CD4-positive, alpha-beta T cell treated with Interleukin-10 for 1 hour (primary cell): ENCODE results near the gene MLPH.
A peak's percentile ranks its signal among the peaks of the same experiment; 100 is the strongest.

Experiments used
- DNase-seq: peaks from one replicate; pipeline ENCODE4 v3.0.0-alpha.2; 2020

MLPH gene

DNA sequence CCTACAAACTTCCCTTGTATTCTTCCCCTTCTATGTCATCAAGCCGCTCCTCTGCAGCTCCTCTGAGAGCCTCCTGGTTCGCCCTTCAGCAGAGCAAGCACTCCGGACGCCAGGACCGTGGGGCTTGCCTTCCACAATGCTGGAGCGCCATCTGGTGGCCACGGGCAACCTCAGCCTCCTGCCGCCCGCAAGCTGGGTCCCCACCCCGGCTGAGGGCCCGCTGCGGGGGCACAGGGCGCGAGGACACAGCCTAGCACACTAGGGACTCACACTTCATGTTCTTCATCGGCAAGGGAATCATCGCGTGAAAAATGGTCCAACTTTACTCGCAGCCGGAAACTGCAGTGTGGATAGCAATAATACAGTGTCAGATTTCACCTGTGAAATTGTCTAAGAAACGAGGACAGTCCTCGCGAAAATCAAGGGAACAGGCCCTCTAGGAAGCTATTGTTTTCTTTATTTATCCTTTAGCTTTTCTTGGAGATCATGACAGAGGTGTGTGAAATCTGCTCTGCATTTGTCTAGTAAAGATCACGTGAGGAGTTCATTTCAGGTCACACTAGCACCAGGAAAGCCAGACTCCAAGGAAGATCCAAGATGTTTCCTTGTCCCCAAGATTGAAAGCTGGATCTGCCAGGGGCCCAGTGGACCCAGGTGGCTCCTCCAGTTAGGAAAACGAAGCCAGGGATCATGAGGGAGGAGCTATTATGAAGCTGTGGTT is 85.1 kb downstream of the MLPH start:
- DNase-seq: peak; percentile 80

DNA sequence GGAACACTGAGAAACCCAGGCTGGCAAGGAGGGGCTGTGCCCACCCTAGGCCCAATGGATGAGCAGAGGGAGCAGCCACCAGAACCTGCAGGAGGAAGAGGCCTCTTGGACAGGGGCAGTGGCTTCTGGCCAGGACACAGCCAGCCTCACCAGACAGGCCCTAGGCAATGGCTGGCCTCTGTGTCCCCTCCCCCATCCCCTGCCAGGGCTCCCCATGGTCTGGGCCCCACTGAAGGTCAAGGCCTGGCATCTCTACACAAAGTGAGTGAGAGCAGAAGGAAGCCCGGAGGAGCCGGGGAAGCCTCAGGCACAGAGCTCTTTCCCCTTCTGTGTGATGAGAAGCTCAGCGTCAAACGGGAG is 85.7 kb downstream of the MLPH start:
- no peak for DNase-seq

DNA sequence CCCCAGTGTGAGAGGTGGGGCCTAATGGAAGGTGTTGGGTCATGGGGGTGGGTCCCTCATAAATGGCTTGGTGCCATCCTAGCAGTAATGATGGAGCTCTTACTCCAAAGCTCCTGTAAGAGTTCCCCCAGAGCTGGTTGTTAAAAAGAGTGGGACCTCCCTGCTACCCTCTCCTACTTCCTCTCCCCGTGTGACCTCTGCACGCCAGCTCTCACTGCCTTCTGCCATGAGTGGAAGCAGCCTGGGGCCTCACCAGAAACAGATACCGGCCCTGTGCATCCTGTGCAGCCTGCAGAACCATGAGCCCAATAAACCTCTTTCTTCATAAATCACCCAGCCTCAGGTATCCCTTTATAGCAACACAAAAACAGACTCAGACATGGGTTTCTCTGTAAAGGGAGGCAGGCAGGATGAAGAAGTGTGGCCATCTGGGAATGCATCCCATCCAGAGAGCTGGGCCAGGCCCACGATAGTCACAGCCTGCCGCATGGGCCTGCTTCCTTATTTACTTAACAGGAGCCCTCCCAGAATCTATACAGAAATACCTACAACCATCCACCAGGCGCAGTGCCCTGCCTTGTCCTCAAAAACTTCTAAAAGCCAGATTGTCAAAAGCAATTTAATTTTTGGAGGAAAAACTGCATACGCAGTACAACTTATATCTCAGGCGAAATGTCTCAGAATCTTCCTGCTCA is 86.8 kb downstream of the MLPH start:
- no peak for DNase-seq

DNA sequence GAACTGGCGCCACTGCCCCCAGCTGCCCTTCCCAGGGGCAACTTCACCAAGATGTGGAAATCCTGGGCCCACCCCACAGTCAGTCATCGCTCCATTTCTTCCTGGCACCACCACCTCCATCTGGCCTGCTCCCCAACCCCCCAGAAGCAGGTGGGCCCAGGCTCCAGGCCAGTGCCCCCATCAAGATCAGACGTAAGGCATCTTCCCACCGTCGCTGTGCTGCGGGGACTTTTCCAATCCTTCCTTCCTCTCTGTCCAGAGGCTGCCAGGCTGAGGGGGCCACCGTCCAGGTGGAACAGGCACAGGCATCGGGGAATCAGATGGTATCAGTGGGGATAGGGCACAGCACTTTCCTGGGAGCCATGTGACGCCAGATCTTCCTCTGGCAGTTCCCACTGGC is 87.4 kb downstream of the MLPH start:
- DNase-seq: no peak

DNA sequence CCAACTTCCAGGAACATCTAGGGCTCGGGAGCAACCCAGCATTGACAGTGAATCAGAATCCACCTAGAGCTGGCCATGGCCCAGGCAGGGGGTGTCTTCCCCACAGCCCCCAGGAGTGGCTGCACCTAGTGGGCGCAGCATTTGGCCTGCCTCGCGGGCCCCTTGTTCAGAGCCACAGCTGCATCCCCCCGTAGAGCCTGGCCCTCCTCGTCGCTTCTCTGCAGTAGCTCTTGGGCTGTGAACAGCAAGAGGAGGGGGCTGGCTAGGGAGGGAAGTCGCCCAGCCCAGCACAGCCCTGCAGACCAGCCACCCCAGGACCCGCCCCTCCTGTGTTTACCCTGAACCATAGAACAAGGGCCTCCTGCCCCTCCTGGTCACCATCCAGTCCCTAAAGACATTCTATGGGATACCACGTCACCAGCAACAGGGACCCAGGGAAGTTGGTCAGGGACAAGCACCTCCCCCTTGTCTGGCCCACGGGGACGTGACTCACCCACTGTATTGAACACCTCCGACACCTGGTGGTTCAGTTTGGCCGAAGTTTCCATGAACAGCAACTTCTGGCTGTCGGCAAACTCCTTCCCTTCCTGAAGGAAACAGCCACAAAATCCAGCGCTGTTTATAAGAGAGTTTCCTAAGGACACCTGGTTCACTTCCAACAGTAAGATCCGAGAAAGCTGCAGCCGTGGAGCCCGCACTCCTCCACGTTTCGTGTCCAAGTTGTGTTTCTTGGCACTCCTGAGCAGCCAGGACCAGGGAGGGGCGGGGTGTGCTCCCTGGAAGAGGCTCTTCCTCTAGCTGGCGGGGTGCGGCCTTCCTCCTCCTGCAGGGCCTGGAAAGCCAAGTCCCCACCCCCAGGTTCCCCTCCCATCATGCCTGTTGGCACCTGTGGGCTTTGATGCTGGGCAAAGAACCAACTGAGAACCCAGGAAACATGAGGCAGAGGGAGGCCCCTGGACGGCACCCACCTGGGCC is 88.1 kb downstream of the MLPH start:
- DNase-seq: no peak

DNA sequence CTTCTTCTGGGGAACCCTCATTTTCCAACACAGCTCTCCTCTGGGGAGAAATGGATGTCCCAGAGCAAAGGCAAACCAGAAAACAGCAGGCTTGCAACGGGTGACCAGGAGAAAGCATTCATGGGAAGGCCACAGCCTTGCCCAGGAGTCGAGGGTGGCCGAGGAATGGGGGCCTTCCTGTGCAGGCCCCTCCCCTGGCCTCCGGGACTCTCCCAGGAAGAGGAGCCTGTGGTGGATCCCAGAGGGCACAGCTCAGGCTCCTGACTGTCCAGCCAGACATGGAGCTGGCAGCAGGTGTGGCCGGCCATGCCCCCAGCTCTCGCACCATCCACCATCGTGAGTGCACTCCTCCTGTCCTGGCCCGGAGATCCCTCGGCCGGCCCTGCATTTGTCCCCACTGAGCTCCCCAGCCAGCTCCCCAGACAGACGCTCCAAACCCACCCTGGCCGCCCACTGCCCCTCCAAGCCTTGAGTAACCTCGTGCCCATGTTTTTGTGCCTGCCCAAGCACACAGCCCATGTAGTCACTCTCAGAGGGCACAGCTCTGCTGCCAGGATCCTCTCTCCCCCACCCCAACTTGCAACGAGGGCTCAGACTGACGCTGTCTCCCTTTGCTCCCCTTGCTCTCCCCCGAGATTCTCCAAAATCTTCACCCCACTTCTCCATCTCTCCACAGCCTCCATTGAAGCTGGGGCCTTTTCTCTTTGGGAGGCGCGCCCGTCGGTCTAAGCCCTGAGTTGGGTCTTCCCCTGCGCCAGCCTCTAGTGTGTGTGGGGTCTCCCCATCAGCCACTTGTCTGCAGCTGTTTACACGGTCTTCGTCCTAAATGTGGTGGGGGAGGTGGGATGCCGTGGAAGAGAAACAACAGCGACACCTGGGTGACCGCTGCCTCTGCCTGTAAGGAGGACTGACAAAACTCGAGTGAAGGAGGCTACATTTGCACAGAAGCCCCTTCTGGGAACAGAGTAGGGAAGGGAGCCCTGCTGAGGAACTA is 89.1 kb downstream of the MLPH start:
- DNase-seq: no peak

DNA sequence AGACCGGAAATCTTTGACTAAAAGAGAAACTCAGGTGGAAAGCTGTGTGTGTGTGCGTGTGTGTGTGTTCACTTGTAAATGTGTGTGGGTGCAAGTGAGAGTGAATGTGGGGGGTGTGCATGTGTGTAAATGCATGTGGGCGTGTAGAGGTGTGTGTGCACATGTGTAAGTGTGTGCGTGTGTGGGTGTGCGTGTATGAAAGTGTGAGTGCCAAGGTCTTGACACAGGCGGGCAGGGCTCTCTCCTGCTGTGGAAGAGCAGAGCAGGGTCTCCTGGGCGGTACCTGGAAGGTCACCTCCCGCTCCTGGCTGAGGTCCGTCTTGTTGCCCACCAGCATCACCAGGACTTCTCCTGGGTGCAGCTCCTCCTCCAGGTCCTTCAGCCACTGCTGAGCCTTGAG is 89.9 kb downstream of the MLPH start:
- DNase-seq: no peak

DNA sequence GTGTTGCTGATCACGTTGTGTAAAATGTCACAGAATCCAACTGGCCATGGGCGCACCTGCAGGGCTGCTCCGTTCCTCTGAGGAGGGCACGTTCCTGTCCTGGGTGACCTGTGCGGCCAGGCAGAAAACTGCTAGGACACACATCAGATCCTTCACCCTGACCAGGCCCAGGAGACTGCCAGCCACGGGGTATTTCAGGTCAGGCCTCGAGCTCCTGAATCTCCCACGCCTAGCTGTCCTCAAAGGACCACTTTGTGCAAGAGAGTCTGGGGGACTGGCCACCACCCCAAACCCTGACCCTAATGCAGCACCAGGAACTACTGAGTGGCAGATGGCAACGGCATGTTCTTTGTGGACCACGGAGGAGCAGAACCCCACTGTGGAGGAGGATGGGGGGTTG is 90.4 kb downstream of the MLPH start:
- no peak for DNase-seq

DNA sequence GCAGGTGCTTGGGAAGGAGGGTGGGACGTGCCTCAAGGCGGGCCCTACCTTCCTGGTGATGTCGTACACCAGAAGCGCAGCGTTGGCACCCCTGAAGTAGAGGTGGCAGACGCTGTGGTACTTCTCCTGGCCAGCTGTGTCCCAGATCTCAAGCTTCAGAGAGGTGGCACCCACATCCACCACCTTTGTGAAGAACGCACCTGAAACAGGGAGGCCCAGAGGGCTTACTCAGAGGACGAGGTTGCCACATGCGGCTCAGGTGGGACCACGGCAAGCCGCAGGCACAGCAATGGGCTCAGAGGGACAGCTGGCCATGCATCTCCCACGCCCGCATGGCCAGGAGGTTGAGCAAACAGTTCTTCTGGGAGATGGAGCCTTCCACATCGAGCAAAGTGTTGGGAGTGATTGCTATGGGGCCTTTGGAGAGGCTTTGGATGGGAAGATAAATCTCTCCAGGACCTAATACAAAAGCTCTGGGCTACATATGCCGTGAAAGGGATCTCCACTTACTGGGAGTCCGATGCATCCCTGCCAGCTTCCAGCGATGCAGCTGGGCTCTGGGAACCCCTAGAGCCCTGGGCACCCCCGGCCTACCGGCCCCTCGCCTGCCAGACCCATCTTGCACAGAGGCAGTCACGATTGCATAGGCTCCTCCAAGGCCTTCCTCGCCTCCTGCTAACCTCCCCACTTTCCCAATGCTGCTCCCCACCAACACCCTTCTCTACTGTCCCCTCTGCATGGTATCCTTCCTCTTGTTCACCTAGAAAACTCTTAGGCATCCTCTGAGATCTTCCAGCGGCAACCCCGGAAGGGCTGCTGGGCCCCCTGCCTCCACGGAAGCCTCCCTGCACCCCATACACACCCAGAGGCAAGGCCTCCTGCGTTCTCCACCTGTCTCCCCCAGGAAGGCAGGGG is 91.2 kb downstream of the MLPH start:
- no peak for DNase-seq

DNA sequence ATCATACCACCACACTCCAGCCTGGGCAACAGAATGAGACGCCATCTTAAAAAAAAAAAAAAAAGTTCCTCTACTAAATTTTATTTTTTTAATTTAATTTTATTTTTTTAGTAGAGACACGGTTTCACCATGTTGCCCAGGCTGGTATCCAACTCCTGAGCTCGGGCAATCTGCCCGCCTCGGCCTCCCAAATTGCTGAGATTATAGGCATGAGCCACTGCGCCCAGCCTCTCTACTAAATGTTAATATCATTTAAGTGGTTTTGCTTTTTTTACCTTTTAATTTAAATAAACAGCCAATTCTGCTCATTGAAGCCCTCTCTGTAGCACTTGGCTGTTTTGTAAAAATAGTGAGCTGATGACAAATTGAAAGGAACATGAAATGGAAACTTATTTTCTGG is 94.3 kb downstream of the MLPH start:
- DNase-seq: no peak

DNA sequence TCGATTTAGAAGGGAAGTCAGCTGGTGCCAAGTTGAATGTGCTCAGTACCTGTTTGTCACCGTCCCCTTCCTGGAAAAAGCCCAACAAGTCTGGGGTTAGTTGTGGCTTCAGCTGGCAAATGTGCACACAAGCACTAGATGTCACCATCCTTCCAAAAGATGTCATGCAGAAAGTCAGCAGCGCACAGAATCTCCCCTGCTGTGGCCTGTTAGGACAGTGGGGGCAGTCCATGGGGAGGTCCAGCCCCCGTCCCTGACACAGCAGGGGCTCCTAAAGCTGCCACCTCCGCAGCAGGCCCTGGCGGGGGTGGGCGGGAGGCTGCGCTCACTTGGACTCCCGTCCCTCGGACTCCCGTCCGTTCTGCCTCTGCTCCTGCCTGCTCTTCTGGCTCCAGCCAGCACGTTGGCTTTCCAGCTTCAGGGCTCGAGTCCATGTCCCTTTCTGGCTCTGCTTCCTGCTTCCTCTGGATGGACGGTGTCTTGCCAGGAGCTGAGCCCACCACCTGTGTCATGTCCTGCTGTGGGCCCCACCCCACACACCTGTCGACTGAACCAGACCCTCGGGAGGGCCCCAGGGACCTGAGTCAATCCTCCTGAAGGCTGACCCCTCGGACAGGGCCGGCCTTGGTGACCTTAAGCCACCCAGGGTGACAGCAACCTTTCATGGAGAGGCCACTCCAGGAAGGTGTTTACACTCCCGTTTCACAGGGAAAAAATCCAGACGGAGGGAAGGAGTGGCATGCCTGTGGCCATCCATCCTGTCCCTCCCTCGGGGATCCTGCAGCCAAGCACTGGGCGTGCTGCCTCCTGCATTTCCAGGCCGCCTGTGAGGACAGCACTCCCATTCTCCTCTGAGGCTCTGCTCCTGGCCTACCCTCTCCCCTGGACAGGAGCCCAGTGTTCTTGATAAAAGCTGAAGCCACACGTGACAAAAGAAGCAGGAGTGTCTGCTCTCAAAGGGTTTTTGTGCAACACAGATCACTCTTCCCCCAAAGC is 95.0 kb downstream of the MLPH start:
- DNase-seq: peak; percentile 51

DNA sequence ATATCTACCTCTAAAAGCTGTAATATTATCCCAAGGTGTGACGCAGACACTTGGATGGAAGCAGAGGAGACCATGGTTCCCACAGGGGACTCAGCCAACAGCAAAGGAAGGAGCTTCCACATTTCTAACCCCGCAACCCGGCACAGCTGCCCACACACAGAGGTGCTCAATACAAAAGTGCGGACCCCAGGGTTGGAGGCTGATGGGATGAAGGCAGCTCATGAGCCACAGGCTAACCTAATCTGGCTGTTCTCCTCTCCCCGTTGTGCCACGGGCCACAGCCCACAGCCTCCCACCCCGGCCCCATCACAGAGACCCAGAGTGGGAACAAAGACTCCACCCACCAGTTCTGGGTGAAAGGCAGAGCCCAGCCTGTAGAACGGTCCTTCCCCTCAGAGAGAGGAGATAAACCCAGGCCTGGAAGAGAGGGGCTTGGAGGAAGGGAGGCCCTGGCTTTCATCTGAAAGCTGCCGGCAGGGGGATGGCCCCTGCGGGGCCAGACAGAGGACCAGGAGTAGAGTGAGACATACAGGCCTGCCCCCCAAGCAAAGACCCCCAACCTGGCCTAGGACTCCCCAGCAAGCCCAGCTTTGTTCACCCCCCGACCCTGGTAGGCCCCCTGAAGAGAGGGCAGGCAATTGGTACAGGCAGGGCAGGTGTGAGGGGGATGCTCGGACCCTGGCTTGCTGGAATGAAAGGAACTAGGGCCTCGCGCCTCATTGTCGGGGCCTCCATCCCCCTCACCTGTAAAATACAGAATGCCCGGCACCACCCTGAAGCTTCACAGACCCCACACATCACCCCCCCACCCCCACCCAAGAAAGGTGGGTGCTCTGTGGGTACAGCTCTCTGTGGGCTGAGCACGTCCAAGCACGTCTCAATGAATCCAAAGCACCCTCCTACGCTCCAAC is 96.6 kb downstream of the MLPH start:
- no peak for DNase-seq

DNA sequence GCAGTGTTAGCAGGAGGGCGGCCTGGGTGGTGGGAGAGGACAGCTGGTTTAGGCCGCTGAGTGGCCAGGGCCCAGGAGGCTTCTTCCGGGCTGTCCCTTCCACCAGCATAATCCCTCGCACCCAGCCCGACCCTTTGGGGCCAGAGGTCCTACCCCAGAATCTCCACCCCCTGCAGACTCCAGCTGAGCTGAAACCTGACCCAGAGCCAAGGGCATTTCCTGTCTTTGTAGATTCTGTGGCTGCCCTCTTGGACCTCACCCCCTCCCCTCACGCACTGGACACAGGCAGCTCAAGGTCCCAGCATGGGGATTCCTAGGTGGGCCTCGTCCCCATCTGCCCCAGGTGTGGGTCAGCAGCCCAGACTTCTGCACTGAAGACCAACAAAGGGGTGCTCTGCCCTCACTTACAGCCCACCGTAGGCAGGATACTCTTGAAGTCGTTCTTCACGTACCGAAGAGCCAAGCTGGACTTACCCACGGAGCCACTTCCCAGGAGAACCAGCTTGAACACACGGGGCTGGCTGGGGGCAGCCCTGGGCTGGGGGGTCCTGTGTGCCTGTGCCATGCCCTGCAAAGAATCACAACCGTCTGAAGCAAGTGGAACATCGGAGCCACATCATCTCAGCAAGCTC is 98.7 kb downstream of the MLPH start:
- no peak for DNase-seq

DNA sequence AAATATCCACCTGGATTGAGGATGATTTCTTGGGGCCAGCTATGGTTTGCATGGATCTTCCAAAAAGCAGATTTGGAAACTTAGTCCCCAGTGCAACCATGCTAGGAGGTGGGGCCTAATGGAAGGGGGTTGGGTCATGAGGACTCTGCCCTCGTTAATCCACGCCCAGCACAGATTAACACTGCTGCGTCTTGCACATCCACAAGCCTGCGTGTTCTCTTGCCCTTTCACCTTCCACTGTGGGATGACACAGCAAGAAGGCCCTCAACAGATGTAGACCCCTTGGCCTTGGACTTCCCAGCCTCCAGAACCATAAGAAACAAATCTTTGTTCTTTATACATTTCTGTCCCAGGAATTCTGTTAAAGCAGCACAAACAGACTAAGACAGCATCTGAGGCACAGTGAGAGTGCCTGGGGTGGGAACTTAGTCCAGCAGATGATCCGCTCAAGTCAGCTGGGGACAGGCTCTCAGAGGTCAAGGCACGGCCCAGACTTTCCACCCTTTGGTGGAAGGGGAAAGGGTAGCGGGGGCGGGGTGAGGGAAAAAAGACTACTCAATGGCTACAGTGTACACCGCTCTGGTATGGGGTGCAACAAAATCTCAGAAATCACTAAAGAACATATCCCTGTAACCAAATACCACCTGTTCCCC is 101.1 kb downstream of the MLPH start:
- DNase-seq: no peak

DNA sequence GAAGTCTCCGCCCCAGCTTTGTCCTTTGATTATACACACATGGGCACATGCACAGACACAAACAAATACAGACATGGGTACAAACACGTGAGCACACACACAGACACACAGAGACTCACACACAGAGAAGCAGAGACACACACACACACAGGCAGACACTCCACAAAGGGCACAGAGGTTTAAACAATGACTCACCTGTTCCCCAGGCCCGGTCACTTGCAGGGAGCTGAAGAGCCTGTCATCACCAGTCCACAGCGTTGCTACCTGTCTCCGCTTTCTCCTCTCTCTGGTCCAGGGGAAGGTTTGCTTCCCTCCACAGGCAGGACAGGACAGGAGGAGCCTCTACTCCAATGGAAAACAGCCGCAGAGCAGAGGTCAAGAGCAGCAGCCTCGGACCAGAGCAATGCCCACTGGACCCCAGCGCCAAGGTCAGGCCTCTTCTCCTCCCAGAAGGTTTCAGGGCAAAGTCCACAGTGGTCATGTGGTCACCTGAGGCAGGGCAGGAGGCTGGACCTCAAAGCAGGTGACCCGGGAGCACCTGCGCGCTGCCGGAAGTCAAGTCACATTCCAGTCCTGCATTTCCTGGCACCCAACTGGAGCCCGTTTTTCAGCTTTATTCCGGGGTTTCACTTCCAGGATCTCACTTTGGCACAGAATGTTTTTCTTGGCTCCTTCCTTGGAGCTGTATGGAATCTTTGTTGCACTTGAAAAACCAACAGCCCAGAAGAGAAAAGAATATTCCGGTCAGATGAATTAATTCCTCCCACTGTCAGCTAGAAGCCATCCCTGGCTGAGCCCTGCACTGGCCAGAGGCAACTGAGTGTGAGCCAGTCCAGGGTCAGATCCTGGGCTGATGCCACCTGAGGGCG is 103.5 kb downstream of the MLPH start, which contains the start of gene RAB17:
Gene RAB17 (minus strand): TSS at position 463 of the 869 bp plus-strand sequence. CDS start 4,580 bp downstream, outside the sequence.
- no peak for DNase-seq

DNA sequence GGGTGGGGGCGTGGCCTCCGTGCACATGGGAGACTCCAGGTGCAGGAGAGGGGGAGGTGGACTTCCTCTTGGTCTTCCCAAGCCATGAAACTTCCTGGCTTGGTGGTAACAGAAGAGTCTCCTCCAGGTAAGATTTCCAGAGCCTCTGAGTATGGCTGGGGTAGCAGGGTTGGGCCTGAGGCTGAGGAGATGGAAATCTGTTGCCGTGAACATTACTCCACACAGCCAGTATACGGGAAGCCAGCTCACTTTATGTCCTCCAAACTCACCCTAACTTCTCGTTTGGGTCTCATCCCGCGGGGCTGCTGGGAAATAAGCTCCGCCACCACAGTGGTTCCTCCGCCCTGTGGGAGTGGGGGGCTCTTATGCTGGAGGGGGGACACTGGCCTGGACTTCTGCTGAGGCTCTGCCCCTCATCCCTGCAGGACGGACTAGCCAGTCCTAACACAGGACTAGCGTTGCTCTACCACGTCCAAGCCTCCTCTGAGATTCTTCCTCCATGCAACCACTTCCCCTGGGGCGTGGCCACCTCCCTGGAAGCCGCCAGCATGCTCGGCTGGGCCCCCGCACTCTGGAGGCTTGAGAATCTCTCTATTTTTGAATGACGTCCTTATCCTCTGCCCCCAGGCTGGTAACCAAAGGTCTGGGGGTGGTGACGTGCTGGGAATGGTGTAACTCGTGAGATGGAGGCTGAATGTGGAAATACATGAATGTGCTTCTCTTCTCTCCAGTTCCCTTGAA is 104.3 kb downstream of the MLPH start:
- DNase-seq: no peak
